Endothelial cell of umbilical vein (primary cell): Measurements from ENCODE around the gene MRPL34. TPM values are rescaled to one million over a fixed set of nuclear protein-coding genes. Genes with fewer than 3 reads are reported as not detected.

ENCODE experiments used
- BruUV-seq: library from RNA; stranded (reverse); fragments of 400-500 nt; replicated peaks from 2 replicates; lab custom pipeline; 2021; lab: Mats Ljungman, UMichigan
- CTCF ChIA-PET: fragments of 300-600, 350-600 bp; sonication (Branson Sonifier 250); formaldehyde crosslinking; loops from one replicate; lab custom pipeline; 2021; ENCODE audit warnings: antibody characterized with exemption, inconsistent platforms; lab: Charles Lee
- POLR2A ChIA-PET: fragments of 300-600, 350-600 bp; sonication (Branson Sonifier 250); formaldehyde crosslinking; loops from one replicate; lab custom pipeline; 2021; ENCODE audit warnings: antibody characterized with exemption, inconsistent platforms; lab: Charles Lee
- DNase-seq: peaks from one replicate; pipeline ENCODE4 v3.0.0-alpha.2; 2011; ENCODE audit warnings: low read depth, low spot score
- FAIRE-seq: peaks from 2 replicates; lab custom pipeline; 2011; peaks lifted over from hg19 to GRCh38; lab: Jason Lieb, UNC
- H2AFZ ChIP-seq: 2 replicates; pipeline ENCODE4 v1.6.0; 2012; ENCODE audit warnings: low read depth, low read length, control low read depth, inconsistent platforms
- H3K27ac ChIP-seq: 2 replicates; pipeline ENCODE4 v1.5.1; 2011; ENCODE audit warnings: low read depth, mild to moderate bottlenecking, control low read depth, low read length, moderate library complexity; ENCODE audit not compliant: insufficient read depth
- H3K27me3 ChIP-seq, 2 experiments: 2 replicates each; pipeline versions ENCODE4 v1.6.0 to v1.6.1; 2011; ENCODE audit warnings: low read length in 2 of 2, mixed read lengths in 1 of 2; ENCODE audit not compliant: control insufficient read depth in 2 of 2, insufficient read depth in 2 of 2
- H3K36me3 ChIP-seq, 2 experiments: 2 replicates in 1 of 2; 3 replicates in 1 of 2; pipeline ENCODE4 v1.5.1; 2011; ENCODE audit warnings: low read length in 2 of 2, mild to moderate bottlenecking in 1 of 2, moderate library complexity in 1 of 2; ENCODE audit not compliant: control insufficient read depth in 2 of 2, insufficient read depth in 2 of 2; ENCODE audit errors: extremely low read depth in 1 of 2
- H3K4me1 ChIP-seq: 3 replicates; pipeline ENCODE4 v1.5.1; 2011; ENCODE audit warnings: mild to moderate bottlenecking, low read length; ENCODE audit not compliant: control insufficient read depth, insufficient read depth; ENCODE audit errors: extremely low read depth
- H3K4me2 ChIP-seq: 2 replicates; pipeline ENCODE4 v1.6.1; 2011; ENCODE audit warnings: low read length, control low read depth, mixed read lengths; ENCODE audit not compliant: insufficient read depth
- H3K4me3 ChIP-seq, 3 experiments: fragments of 200-600 bp in 1 of 3; sonication (generic), shearing (Covaris generic) in 1 of 3; replicated peaks in 1 of 3; 2 replicates each; pipeline ENCODE4 v1.5.1; 2011 to 2016; ENCODE audit warnings: control low read depth in 3 of 3, low read length in 3 of 3, mild to moderate bottlenecking in 2 of 3, inconsistent platforms in 1 of 3, low read depth in 1 of 3, moderate library complexity in 1 of 3; ENCODE audit not compliant: insufficient read depth in 1 of 3
- H3K79me2 ChIP-seq: 2 replicates; pipeline ENCODE4 v1.6.0; 2012; ENCODE audit warnings: low read length, inconsistent platforms; ENCODE audit not compliant: control insufficient read depth, insufficient read depth
- H3K9ac ChIP-seq: replicated peaks from 2 replicates; pipeline ENCODE3; 2011; ENCODE audit warnings: low read length, control low read depth; ENCODE audit not compliant: insufficient read depth; ENCODE audit errors: extremely low read depth
- H3K9me1 ChIP-seq: replicated peaks from 3 replicates; pipeline ENCODE4 v1.6.0; 2011; ENCODE audit warnings: mild to moderate bottlenecking, low read length; ENCODE audit not compliant: control insufficient read depth, insufficient read depth; ENCODE audit errors: extremely low read depth
- H3K9me3 ChIP-seq: replicated peaks from 2 replicates; pipeline ENCODE4 v1.5.1; 2012; ENCODE audit warnings: low read length, inconsistent platforms; ENCODE audit not compliant: control insufficient read depth, insufficient read depth
- H4K20me1 ChIP-seq: replicated peaks from 2 replicates; pipeline ENCODE3; 2011; ENCODE audit warnings: mild to moderate bottlenecking, low read length; ENCODE audit not compliant: control insufficient read depth, insufficient read depth; ENCODE audit errors: extremely low read depth
- CTCF ChIP-seq, 2 donors: IDR thresholded peaks; 1 replicate in 1 of 2; 2 replicates in 1 of 2; pipeline ENCODE4 v1.5.1; 2011; ENCODE audit warnings: low read length in 2 of 2, mild to moderate bottlenecking in 2 of 2, moderate library complexity in 2 of 2, control low read depth in 1 of 2, inconsistent platforms in 1 of 2, low read depth in 1 of 2; ENCODE audit not compliant: insufficient read depth in 1 of 2; ENCODE audit errors: extremely low read depth in 1 of 2
- EZH2 ChIP-seq: IDR thresholded peaks from 2 replicates; pipeline ENCODE4 v1.6.1; 2012; ENCODE audit warnings: borderline replicate concordance, low read depth, mild to moderate bottlenecking, moderate library complexity, low read length, inconsistent platforms; ENCODE audit not compliant: severe bottlenecking
- FOS ChIP-seq: IDR thresholded peaks from 2 replicates; pipeline ENCODE4 v1.6.1; 2011; ENCODE audit warnings: mild to moderate bottlenecking, low read length, moderate library complexity, borderline replicate concordance; ENCODE audit not compliant: insufficient read depth
- GATA2 ChIP-seq: IDR thresholded peaks from 2 replicates; pipeline ENCODE4 v1.7.0; 2011; ENCODE audit warnings: low read depth, mild to moderate bottlenecking, moderate library complexity, mixed read lengths, low read length; ENCODE audit not compliant: insufficient read length, insufficient read depth
- JUN ChIP-seq: IDR thresholded peaks from 2 replicates; pipeline ENCODE4 v1.6.1; 2011; ENCODE audit warnings: borderline replicate concordance, low read depth; ENCODE audit not compliant: insufficient read length, insufficient read depth
- MAX ChIP-seq: IDR thresholded peaks from 2 replicates; pipeline ENCODE4 v1.6.1; 2011; ENCODE audit not compliant: insufficient read depth, insufficient read length
- MYC ChIP-seq: IDR thresholded peaks from one replicate; pipeline ENCODE4 v1.6.1; 2011; ENCODE audit warnings: mild to moderate bottlenecking, low read depth, low read length
- POLR2A ChIP-seq: IDR thresholded peaks from 2 replicates; pipeline ENCODE4 v1.6.1; 2012; ENCODE audit warnings: low read depth, mild to moderate bottlenecking, control low read depth, low read length
- POLR2AphosphoS5 ChIP-seq: IDR thresholded peaks from 2 replicates; pipeline ENCODE4 v1.6.1; 2012; ENCODE audit warnings: low read depth, mild to moderate bottlenecking, control low read depth, low read length, moderate library complexity; ENCODE audit not compliant: insufficient read depth
- dilution Hi-C: fragments of 300-500 bp; cut with MboI; formaldehyde crosslinking; loops from one replicate; pipeline ENCODE4 v1.15.0; 2019; ENCODE audit warnings: low sequenced_read_pairs; ENCODE audit not compliant: extremely low pct_ligation_motif_present
- intact Hi-C: fragments of 100-400 bp; cut with micrococcal nuclease; formaldehyde crosslinking; loops from one replicate; pipeline ENCODE4 v1.10.0; 2022
- polyA plus RNA-seq, 4 experiments: library from polyadenylated mRNA; depleted of rRNA in 3 of 4; stranded (reverse) in 3 of 4; unstranded in 1 of 4; fragments of >200 nt; gene quantifications; 2 replicates each; pipeline versions ENCODE4 v1.2.1 to v1.2.3, GENCODE V29; 2011 to 2012; ENCODE audit warnings: missing spikeins in 1 of 4
- total RNA-seq: library from RNA; stranded (reverse); gene quantifications from 2 replicates; pipeline ENCODE4 v1.2.3, GENCODE V29; 2021

The MRPL34 gene
- total and polyA plus RNA-seq, 2 donors (not counting 3 experiments of a cell fraction or from before 2014, with no cell fraction given): 45.5 to 55.7 TPM

GRCh38 chr19:17347361-17347760, 41.7 kb downstream of the MRPL34 start:
- CTCF ChIA-PET: interaction anchor here (0.7 to 7.0 kb wide), 9 partner anchors 28 to 119 kb away, joined by 3 to 180 read pairs (median 3); partner anchors contain the start of genes BST2 and PLVAP
- no TSS peak for BruUV-seq
- Histone ChIP-seq H3K4me3 (no peak overlapping the region), H3K27me3 (no peaks in the 10 kb centered on the region), H4K20me1 (no peaks in the 10 kb centered on the region), H3K79me2 (no peaks in the 10 kb centered on the region), H3K36me3 (no peaks in the 10 kb centered on the region), H3K9me3 (no peaks in the 10 kb centered on the region), H2AFZ (no peak overlapping the region), H3K9me1 (no peaks in the 10 kb centered on the region), H3K9ac (peak overlapping the region; percentile 6), H3K4me1 (peaks cover 27% of the 10 kb centered on the region), H3K27ac (peak overlapping the region; percentile 53), H3K4me2 (no peak overlapping the region)
- dilution Hi-C loops: no loop called here
- FAIRE-seq (peak; percentile 60), DNase-seq (peak; percentile 51)
- TF ChIP-seq CTCF (IDR thresholded peaks at IDR 0.05; ENCODE audit: extremely low read depth in 1 of 2, insufficient read depth in 1 of 2, low read depth in 1 of 2, low read length in 2 of 2) (no peak), FOS (no peak), MAX (no peak), GATA2 (no peak), MYC (no peak), POLR2AphosphoS5 (no peak), POLR2A (no peak), JUN (no peak), EZH2 (no peak)
- POLR2A ChIA-PET: no interaction called here
- intact Hi-C loops: loop anchor here (2.0 kb wide), 1 partner anchor 55 kb away; no protein-coding TSS in a partner anchor
